GM19324 (cell line): ENCODE results near the gene LARP1.
A peak's percentile ranks its signal among the peaks of the same experiment; 100 is the strongest.
"Not testable (repeated sequence)": the region's sequence is repeated elsewhere in the genome, so short reads cannot be mapped to it uniquely, and the experiment has no call there.

Source experiments
- ATAC-seq: cut with Tn5 transposase; IDR thresholded peaks from one replicate; pipeline ENCODE4 v1.9.1; 2021; ENCODE audit warnings: mild to moderate bottlenecking, moderate library complexity; ENCODE audit not compliant: unreplicated experiment, low FRiP score

The LARP1 gene

GRCh38 chr5:154758977-154759376 is 3.8 kb downstream of the LARP1 start:
- no peak for ATAC-seq

- ATAC-seq = not testable (repeated sequence)
These were observed 4.7 kb downstream of the LARP1 start for GRCh38 chr5:154759868-154760267.

GRCh38 chr5:154761046-154761736 is 6.0 kb downstream of the LARP1 start:
- no peak for ATAC-seq

GRCh38 chr5:154762261-154762660 is 7.1 kb downstream of the LARP1 start:
- ATAC-seq = no peak

- ATAC-seq = no peak
These were observed 7.5 kb downstream of the LARP1 start for GRCh38 chr5:154762700-154763099.

- no peak for ATAC-seq
These were observed 9.8 kb downstream of the LARP1 start for GRCh38 chr5:154764967-154765366.

- no peak for ATAC-seq
These were observed 10.3 kb downstream of the LARP1 start for GRCh38 chr5:154765396-154765925.

- no peak for ATAC-seq
These were observed 11.5 kb downstream of the LARP1 start for GRCh38 chr5:154766558-154767281.

GRCh38 chr5:154767576-154767975 is 12.4 kb downstream of the LARP1 start:
- ATAC-seq = no peak

GRCh38 chr5:154768207-154768606 is 13.0 kb downstream of the LARP1 start:
- ATAC-seq = no peak

GRCh38 chr5:154770111-154770510 is 14.9 kb downstream of the LARP1 start:
- no peak for ATAC-seq

- ATAC-seq = no peak
These were observed 16.3 kb downstream of the LARP1 start for GRCh38 chr5:154771383-154771901.

- no peak for ATAC-seq
These were observed 18.1 kb downstream of the LARP1 start for GRCh38 chr5:154773326-154773725.

- ATAC-seq = no peak
These were observed 21.0 kb downstream of the LARP1 start for GRCh38 chr5:154776167-154776566.

- no peak for ATAC-seq
These were observed 23.4 kb downstream of the LARP1 start for GRCh38 chr5:154778534-154778933.

- ATAC-seq = no peak
These were observed 23.9 kb downstream of the LARP1 start for GRCh38 chr5:154779105-154779504.

GRCh38 chr5:154780128-154780527 is 25.0 kb downstream of the LARP1 start:
- ATAC-seq = no peak

- ATAC-seq = no peak
These were observed 27.1 kb downstream of the LARP1 start for GRCh38 chr5:154782326-154782725.

- peak; percentile 7 for ATAC-seq
These were observed 27.8 kb downstream of the LARP1 start for GRCh38 chr5:154782812-154783592.

- peak; percentile 71 for ATAC-seq
These were observed 28.7 kb downstream of the LARP1 start for GRCh38 chr5:154783774-154784460.
